Cardiac fibroblast (primary cell): ENCODE measurements around the gene PCYOX1L.

Experiments used
- DNase-seq, 2 donors: peaks; one replicate each; pipeline versions ENCODE4 v3.0.0 to v3.0.0-alpha.2; 2010; ENCODE audit warnings: low read depth in 2 of 2
- H3K4me3 ChIP-seq, 2 donors: replicated peaks in 1 of 2; 1 replicate in 1 of 2; 2 replicates in 1 of 2; pipeline ENCODE4 v1.5.1; 2011; ENCODE audit warnings: low read depth in 2 of 2, low read length in 2 of 2, mild to moderate bottlenecking in 2 of 2, moderate library complexity in 1 of 2
- CTCF ChIP-seq: IDR thresholded peaks from one replicate; pipeline ENCODE4 v1.5.1; 2011; ENCODE audit warnings: low read depth, mild to moderate bottlenecking, low read length, inconsistent platforms

Gene PCYOX1L

DNA sequence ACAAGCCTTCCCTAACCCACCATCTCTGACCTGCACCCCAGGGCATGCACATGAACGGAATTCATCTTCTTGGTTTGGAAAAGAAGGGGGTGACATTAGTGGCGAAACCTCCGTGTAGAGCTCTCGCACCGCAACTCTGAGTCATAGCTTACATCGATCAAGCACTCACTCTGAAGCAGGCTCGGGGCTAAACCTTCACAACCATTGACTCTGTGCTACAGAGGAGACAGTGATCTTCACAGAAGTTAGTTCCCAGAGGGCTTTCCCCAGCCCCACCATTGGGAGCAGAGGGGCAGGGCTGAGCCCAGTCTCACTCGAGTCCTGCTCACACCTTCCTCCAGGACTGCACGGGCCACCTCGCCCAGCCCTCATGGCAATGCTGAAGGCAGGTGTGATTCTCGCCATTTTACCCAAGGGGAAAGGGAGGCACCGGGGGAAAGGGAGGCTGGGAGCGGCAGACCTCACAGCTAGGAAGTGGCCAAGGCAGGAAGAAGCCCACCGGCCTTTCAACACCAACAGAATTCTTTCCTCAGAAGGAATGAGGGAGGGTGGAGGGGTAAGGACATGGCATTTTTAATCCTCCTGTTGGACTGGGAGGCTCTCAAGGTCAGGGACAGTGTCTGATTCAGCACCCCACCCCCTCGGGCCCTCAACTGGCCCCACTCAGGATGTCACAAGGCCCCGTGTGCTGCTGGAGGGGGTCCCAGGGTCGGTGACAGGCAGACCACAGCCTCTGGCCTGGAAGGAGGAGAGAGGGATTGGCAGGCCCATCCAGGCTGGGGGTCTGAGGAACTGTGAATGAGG lies 47.1 kb downstream of the PCYOX1L start:
- peak; percentile 57 to 87 for DNase-seq
- H3K4me3 ChIP-seq: peak overlapping the region in 1 of 2 donors; percentile 12
- TF ChIP-seq CTCF: no peak

DNA sequence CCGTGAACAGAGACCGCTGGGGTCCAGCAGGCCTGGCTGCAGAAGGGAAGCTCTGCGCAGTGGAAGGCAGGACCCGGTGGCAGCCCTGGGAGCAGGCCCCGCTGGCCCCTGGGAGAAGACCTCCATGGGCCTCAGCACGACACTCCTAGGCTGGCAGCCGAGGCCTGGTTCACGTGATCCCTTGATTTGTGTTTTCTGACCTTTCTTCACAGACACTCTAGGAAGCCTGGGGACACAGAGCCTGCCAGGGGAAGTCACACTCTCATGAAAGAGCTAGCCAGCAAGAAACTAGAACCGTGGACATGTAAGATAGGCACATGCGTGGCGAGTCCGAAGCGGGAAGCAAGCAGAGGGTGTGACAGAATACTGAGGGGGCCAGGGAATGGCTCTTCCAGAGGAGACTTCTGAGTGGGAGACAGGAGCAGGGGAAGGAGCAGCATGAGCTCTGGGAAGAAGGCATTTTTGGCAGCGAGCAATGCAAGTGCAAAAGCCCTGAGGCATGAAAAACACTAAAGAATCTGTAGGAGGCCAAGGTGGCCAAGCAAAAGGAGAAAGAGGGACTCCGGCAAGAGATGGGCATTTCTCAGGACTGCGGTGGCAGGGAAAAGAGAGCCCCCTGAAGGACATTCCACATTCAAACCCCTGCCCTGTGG lies 47.8 kb downstream of the PCYOX1L start:
- no peak for TF ChIP-seq CTCF
- H3K4me3 ChIP-seq: no peak overlapping the region
- DNase-seq: peak in 1 of 2 donors; percentile 25

GRCh38 chr5:149406203-149406978 lies 48.5 kb downstream of the PCYOX1L start:
- peak overlapping the region; percentile 62 to 70 for H3K4me3 ChIP-seq
- peak; percentile 94 to 96 for DNase-seq
- TF ChIP-seq CTCF: peak; percentile 17

DNA sequence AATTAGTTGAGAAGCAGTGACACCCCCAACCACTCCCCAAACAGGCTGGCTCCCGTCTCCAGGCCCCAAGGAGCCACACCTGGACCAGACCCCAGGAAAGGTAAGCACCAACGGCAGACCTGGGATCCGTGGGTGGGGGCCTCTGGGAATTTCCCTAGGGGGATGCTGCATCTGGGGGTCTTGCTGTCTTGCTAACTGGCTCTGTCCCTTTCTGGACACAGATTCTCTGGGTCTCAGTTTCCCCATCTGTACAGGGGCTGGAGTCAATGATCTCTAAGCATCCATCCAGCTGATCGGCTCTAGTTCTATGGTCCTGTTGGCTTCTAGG lies 49.1 kb downstream of the PCYOX1L start:
- no peak for DNase-seq
- H3K4me3 ChIP-seq: peak overlapping the region; percentile 62 to 70
- TF ChIP-seq CTCF: no peak

GRCh38 chr5:149407323-149408251 lies 49.7 kb downstream of the PCYOX1L start:
- no peak for TF ChIP-seq CTCF
- H3K4me3 ChIP-seq: peak overlapping the region; percentile 62 to 70
- peak; percentile 36 to 51 for DNase-seq
